B cell (primary cell): ENCODE data around the gene NKD2. TPM values are rescaled to one million over a fixed set of nuclear protein-coding genes. Genes with fewer than 3 reads are reported as not detected.

ENCODE experiments used
- ATAC-seq: fragments of 200-7000 bp; cut with Tn5 transposase; one replicate; pipeline ENCODE4 v1.10.0; 2021; ENCODE audit warnings: low read depth, mild to moderate bottlenecking, moderate number of reproducible peaks, moderate library complexity
- CTCF ChIA-PET: fragments of 350-600 bp; sonication (Branson Sonifier 250); formaldehyde crosslinking; loops from one replicate; lab custom pipeline; 2021; ENCODE audit warnings: antibody characterized with exemption, inconsistent platforms; lab: Charles Lee
- POLR2A ChIA-PET: fragments of 350-600 bp; sonication (Branson Sonifier 250); formaldehyde crosslinking; loops from one replicate; lab custom pipeline; 2021; ENCODE audit warnings: antibody characterized with exemption; lab: Charles Lee
- DNase-seq: peaks from one replicate; pipeline ENCODE4 v3.0.0; 2013
- H2AFZ ChIP-seq: 2 replicates; pipeline ENCODE4 v1.6.1; 2012; ENCODE audit warnings: mild to moderate bottlenecking, low read depth, low read length; ENCODE audit not compliant: insufficient read depth, poor library complexity, severe bottlenecking
- H3K27ac ChIP-seq, 2 donors: 1 replicate in 1 of 2; 2 replicates in 1 of 2; pipeline ENCODE4 v1.5.1; 2012 to 2013; ENCODE audit warnings: low read length in 2 of 2, mild to moderate bottlenecking in 2 of 2, moderate library complexity in 1 of 2
- H3K27me3 ChIP-seq, 4 experiments: fragments of 200-600 bp in 1 of 4; sonication (generic) in 1 of 4; replicated peaks in 1 of 4; 1 replicate in 2 of 4; 2 replicates in 2 of 4; pipeline versions ENCODE4 v1.6.1 to v1.7.0; 2013 to 2016; ENCODE audit warnings: low read length in 3 of 4, mild to moderate bottlenecking in 2 of 4, mixed read lengths in 1 of 4, moderate library complexity in 1 of 4; ENCODE audit not compliant: insufficient read depth in 4 of 4, control insufficient read depth in 3 of 4; ENCODE audit errors: control extremely low read depth in 1 of 4
- H3K36me3 ChIP-seq, 2 experiments: replicated peaks in 1 of 2; 1 replicate in 1 of 2; 2 replicates in 1 of 2; pipeline versions ENCODE4 v1.6.1 to v1.7.1; 2013; ENCODE audit warnings: low read length in 1 of 2; ENCODE audit not compliant: insufficient read depth in 2 of 2, control insufficient read depth in 1 of 2; ENCODE audit errors: control extremely low read depth in 1 of 2, extremely low read depth in 1 of 2
- H3K4me1 ChIP-seq, 2 donors: fragments of 200-600 bp in 1 of 2; sonication (generic) in 1 of 2; 1 replicate in 1 of 2; 2 replicates in 1 of 2; pipeline versions ENCODE4 v1.5.1 to v1.6.1; 2013 to 2017; ENCODE audit warnings: low read length in 2 of 2; ENCODE audit not compliant: control insufficient read depth in 2 of 2, insufficient read depth in 2 of 2
- H3K4me2 ChIP-seq: replicated peaks from 2 replicates; pipeline ENCODE3; 2012; ENCODE audit warnings: mild to moderate bottlenecking, low read depth, low read length; ENCODE audit not compliant: poor library complexity, severe bottlenecking
- H3K4me3 ChIP-seq, 5 experiments: fragments of 200-600 bp in 1 of 5; sonication (generic) in 1 of 5; 1 replicate in 3 of 5; 2 replicates in 2 of 5; pipeline versions ENCODE4 v1.5.1 to v1.7.0; 2011 to 2016; ENCODE audit warnings: low read length in 4 of 5, mild to moderate bottlenecking in 4 of 5, low read depth in 2 of 5, control low read depth in 1 of 5, moderate library complexity in 1 of 5; ENCODE audit not compliant: insufficient read depth in 1 of 5; ENCODE audit errors: control extremely low read depth in 1 of 5, extremely low read depth in 1 of 5
- H3K79me2 ChIP-seq: fragments of 200-600 bp; sonication (generic); one replicate; pipeline ENCODE4 v1.6.0; 2016; ENCODE audit warnings: low read length; ENCODE audit not compliant: control insufficient read depth, insufficient read depth
- H3K9ac ChIP-seq: fragments of 200-600 bp; sonication (generic); 2 replicates; pipeline ENCODE4 v1.6.1; 2017; ENCODE audit warnings: mild to moderate bottlenecking, low read length, moderate library complexity
- H3K9me3 ChIP-seq, 3 donors: one replicate each; pipeline versions ENCODE4 v1.6.1 to v1.7.1; 2013; ENCODE audit warnings: low read length in 2 of 3; ENCODE audit not compliant: control insufficient read depth in 2 of 3, insufficient read depth in 1 of 3; ENCODE audit errors: control extremely low read depth in 1 of 3
- H4K20me1 ChIP-seq: 2 replicates; pipeline ENCODE4 v1.6.0; 2012; ENCODE audit warnings: mild to moderate bottlenecking, low read length; ENCODE audit not compliant: insufficient read depth, control insufficient read depth, poor library complexity, severe bottlenecking
- H3K27ac Mint-ChIP-seq: one replicate; pipeline ENCODE4 v1.8.0; 2021; ENCODE audit warnings: mixed read lengths
- H3K27me3 Mint-ChIP-seq: one replicate; pipeline ENCODE4 v1.8.0; 2021; ENCODE audit warnings: mixed read lengths
- H3K4me1 Mint-ChIP-seq: one replicate; pipeline ENCODE4 v1.8.0; 2021; ENCODE audit warnings: mixed read lengths
- H3K4me3 Mint-ChIP-seq: one replicate; pipeline ENCODE4 v1.8.0; 2021; ENCODE audit warnings: mixed read lengths
- H3K9me3 Mint-ChIP-seq: one replicate; pipeline ENCODE4 v1.8.0; 2022; ENCODE audit warnings: mixed read lengths; ENCODE audit not compliant: insufficient read depth
- EZH2 ChIP-seq: IDR thresholded peaks from 2 replicates; pipeline ENCODE4 v1.6.1; 2012; ENCODE audit warnings: borderline replicate concordance, low read depth, mild to moderate bottlenecking, moderate library complexity, low read length; ENCODE audit not compliant: insufficient read depth, poor library complexity, severe bottlenecking
- WGBS: methylation state at CpG from one replicate; pipeline ENCODE4 v1.1.5; 2013; ENCODE audit warnings: missing lambda C conversion rate; ENCODE audit not compliant: insufficient coverage; 5-methylcytosine and 5-hydroxymethylcytosine counted together
- intact Hi-C: fragments of 100-400 bp; cut with micrococcal nuclease; formaldehyde crosslinking; loops from one replicate; pipeline ENCODE4 v1.10.0; 2022
- polyA plus RNA-seq: library from polyadenylated mRNA; depleted of rRNA; stranded (reverse); fragments of >200 nt; gene quantifications from 2 replicates; pipeline ENCODE4 v1.2.3, GENCODE V29; 2012
- total RNA-seq, 2 donors: library from RNA; stranded (reverse); fragments of 120-200 nt in 1 of 2; gene quantifications; 1 replicate in 1 of 2; 2 replicates in 1 of 2; pipeline versions ENCODE4 v1.2.3 to v1.2.4, GENCODE V29; 2013 to 2022
- TF ChIP-seq, protein P1 (sequence below): fragments of 200-600 bp; IDR thresholded peaks from one replicate; pipeline ENCODE4 v1.8.0; 2022; ENCODE audit warnings: antibody characterized with exemption, mild to moderate bottlenecking

The NKD2 gene
- total and polyA plus RNA-seq, 2 donors (not counting 1 experiment from before 2014, with no cell fraction given) = 0.12 to 0.34 TPM

DNA sequence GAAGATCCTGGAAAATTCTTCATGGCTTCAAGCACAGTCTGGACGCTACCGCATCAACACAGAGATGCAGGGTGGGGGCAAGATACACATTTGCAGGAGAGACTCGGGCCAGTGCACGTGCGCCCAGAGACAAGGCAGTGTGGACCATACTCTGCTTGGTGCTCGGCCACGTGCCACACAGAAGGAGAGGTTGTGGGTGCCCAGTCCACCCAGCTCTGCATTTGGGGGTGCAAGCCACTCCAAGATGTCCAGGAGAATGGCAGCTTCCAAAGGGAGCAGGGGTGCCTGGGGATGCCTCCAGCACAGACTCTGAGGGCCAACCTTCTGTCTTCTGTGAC lies 4.3 kb downstream of the NKD2 start:
- Histone ChIP-seq H3K4me3 (no peak overlapping the region), H3K9me3 (peaks cover 0 to 3% (median 0%) of the 10 kb centered on the region in 3 donors), H3K27ac (no peak overlapping the region), H3K79me2 (no peaks in the 10 kb centered on the region), H4K20me1 (no peaks in the 10 kb centered on the region), H3K4me1 (peaks cover 6 to 12% of the 10 kb centered on the region in 2 donors), H2AFZ (no peak overlapping the region), H3K9ac (no peak overlapping the region), H3K27me3 (peaks cover 0 to 30% (median 10%) of the 10 kb centered on the region in 4 experiments), H3K4me2 (no peak overlapping the region), H3K36me3 (no peaks in the 10 kb centered on the region)
- POLR2A ChIA-PET = no interaction called here
- no peak overlapping the region for H3K4me3 Mint-ChIP-seq
- no peak overlapping the region for H3K27ac Mint-ChIP-seq
- no peaks in the 10 kb centered on the region for H3K9me3 Mint-ChIP-seq
- intact Hi-C loops = no loop called here
- peaks cover 7% of the 10 kb centered on the region for H3K4me1 Mint-ChIP-seq
- TF ChIP-seq EZH2 = no peak
- TF ChIP-seq, protein P1, sequence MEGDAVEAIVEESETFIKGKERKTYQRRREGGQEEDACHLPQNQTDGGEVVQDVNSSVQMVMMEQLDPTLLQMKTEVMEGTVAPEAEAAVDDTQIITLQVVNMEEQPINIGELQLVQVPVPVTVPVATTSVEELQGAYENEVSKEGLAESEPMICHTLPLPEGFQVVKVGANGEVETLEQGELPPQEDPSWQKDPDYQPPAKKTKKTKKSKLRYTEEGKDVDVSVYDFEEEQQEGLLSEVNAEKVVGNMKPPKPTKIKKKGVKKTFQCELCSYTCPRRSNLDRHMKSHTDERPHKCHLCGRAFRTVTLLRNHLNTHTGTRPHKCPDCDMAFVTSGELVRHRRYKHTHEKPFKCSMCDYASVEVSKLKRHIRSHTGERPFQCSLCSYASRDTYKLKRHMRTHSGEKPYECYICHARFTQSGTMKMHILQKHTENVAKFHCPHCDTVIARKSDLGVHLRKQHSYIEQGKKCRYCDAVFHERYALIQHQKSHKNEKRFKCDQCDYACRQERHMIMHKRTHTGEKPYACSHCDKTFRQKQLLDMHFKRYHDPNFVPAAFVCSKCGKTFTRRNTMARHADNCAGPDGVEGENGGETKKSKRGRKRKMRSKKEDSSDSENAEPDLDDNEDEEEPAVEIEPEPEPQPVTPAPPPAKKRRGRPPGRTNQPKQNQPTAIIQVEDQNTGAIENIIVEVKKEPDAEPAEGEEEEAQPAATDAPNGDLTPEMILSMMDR = no peak
- WGBS = 97% methylated on average over 7 of the region's 7 CpGs
- ATAC-seq = no peak
- peaks cover 29% of the 10 kb centered on the region for H3K27me3 Mint-ChIP-seq
- CTCF ChIA-PET = no interaction called here
- no peak for DNase-seq

DNA sequence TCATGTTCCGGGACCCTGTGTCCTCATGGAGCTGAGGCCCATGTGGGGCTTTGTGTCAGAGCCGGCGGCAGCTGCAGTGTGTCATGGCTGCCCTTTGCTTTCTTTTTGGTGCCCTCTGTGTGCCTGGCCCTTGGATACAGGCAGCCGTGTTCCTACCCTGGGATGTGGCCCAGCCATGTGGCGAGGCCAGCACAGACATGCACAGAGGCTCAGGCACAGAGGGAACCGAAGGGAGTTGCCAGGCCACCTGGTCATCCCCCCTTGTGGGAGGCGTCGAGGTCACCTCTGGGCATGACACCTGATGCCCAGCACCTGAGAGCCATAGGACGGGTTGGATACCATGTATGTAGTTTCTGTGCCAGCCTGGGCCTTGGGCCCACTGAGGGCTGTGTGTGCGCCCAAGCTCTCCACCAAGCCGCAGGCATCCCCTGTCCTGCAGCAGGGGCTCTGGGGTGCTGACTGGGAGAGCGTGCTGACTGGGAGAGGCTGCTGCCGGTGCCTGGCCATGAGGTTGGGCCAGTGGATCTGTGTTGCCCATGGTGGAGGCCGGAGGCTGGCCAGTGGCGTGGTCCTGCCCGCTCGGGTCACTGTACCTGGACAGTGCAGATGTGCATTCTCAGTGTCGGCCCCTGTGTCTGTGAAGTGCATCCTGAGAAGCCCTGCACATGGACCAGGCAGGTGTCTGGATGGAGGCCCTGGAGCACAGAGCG lies 4.8 kb downstream of the NKD2 start:
- Mint-ChIP-seq H3K9me3 (no peaks in the 10 kb centered on the region), H3K27me3 (peaks cover 26% of the 10 kb centered on the region), H3K27ac (no peak overlapping the region), H3K4me1 (peaks cover 5% of the 10 kb centered on the region), H3K4me3 (no peak overlapping the region)
- no peak for ATAC-seq
- no peak overlapping the region for H3K4me2 ChIP-seq
- H3K27ac ChIP-seq = no peak overlapping the region
- peaks cover 0 to 3% (median 0%) of the 10 kb centered on the region in 3 donors for H3K9me3 ChIP-seq
- H3K27me3 ChIP-seq = peaks cover 0 to 25% (median 10%) of the 10 kb centered on the region in 4 experiments
- no peak overlapping the region for H3K4me3 ChIP-seq
- no peak for TF ChIP-seq EZH2
- TF ChIP-seq, protein P1 = no peak
- ChIA-PET CTCF (no interaction called here), POLR2A (no interaction called here)
- peaks cover 6 to 12% of the 10 kb centered on the region in 2 donors for H3K4me1 ChIP-seq
- H4K20me1 ChIP-seq = no peaks in the 10 kb centered on the region
- 92% methylated on average over 19 of the region's 19 CpGs for WGBS
- H2AFZ ChIP-seq = no peak overlapping the region
- no peaks in the 10 kb centered on the region for H3K79me2 ChIP-seq
- no peak for DNase-seq
- no peaks in the 10 kb centered on the region for H3K36me3 ChIP-seq
- intact Hi-C loops = no loop called here
- H3K9ac ChIP-seq = no peak overlapping the region
